Activated T-cell treated with anti-CD3 and anti-CD28 coated beads, Interleukin-2, amount 50 U/mL, for 72 hours (primary cell): ENCODE data around the gene NPDC1. TPM values are rescaled to one million over a fixed set of nuclear protein-coding genes. Genes with fewer than 3 reads are reported as not detected.
"Not testable (repeated sequence)": the region's sequence is repeated elsewhere in the genome, so short reads cannot be mapped to it uniquely, and the experiment has no call there.

Experiments used
- ATAC-seq, 2 donors: fragments of 150-1000 bp; cut with Tn5 transposase; replicated peaks in 1 of 2; 2 replicates each; pipeline ENCODE4 v1.10.0; 2021; ENCODE audit warnings: moderate library complexity in 2 of 2, mild to moderate bottlenecking in 1 of 2
- DNase-seq, 2 donors: peaks; one replicate each; pipeline ENCODE4 v3.0.0; 2021 to 2022; ENCODE audit warnings: mixed read lengths in 1 of 2
- H3K27ac Mint-ChIP-seq: one replicate; pipeline ENCODE4 v1.8.0; 2022; ENCODE audit warnings: mild to moderate bottlenecking, moderate library complexity, mixed read lengths
- H3K27me3 Mint-ChIP-seq: one replicate; pipeline ENCODE4 v1.8.0; 2022; ENCODE audit warnings: low read depth, mixed read lengths
- H3K36me3 Mint-ChIP-seq, 2 donors: one replicate each; pipeline ENCODE4 v1.8.0; 2022; ENCODE audit warnings: mixed read lengths in 2 of 2, mild to moderate bottlenecking in 1 of 2; ENCODE audit not compliant: insufficient read depth in 2 of 2
- H3K4me1 Mint-ChIP-seq: one replicate; pipeline ENCODE4 v1.8.0; 2022; ENCODE audit warnings: low read depth, mixed read lengths
- H3K4me3 Mint-ChIP-seq, 2 donors: one replicate each; pipeline ENCODE4 v1.8.0; 2022; ENCODE audit warnings: mild to moderate bottlenecking in 2 of 2, mixed read lengths in 2 of 2, moderate library complexity in 2 of 2
- H3K9me3 Mint-ChIP-seq, 2 donors: one replicate each; pipeline ENCODE4 v1.8.0; 2022; ENCODE audit warnings: mixed read lengths in 2 of 2
- total RNA-seq, 2 donors: library from RNA; stranded (reverse); gene quantifications; one replicate each; pipeline ENCODE4 v1.2.3, GENCODE V29; 2022

Gene NPDC1
- total RNA-seq, 2 donors from 2014 or later = 27.2 to 28.7 TPM

GRCh38 chr9:137070201-137070905, 24.4 kb upstream of the NPDC1 start, which contains the start of gene SAPCD2:
Gene SAPCD2 (minus strand): TSS chr9:137070557. CDS start chr9:137070460, 97 bp downstream.
- DNase-seq = peak; percentile 89 to 91
- Mint-ChIP-seq H3K36me3 (no peaks in the 10 kb centered on the region), H3K27me3 (no peaks in the 10 kb centered on the region), H3K9me3 (no peaks in the 10 kb centered on the region), H3K4me3 (peak within 1 kb of the TSS; percentile 85 to 96), H3K4me1 (peaks cover 23% of the 10 kb centered on the region), H3K27ac (peak within 1 kb of the TSS; percentile 75)
- peak; percentile 92 for ATAC-seq

GRCh38 chr9:137069508-137070091, 23.6 kb upstream of the NPDC1 start:
- H3K36me3 Mint-ChIP-seq = no peaks in the 10 kb centered on the region
- H3K27ac Mint-ChIP-seq = no peak overlapping the region
- H3K27me3 Mint-ChIP-seq = no peaks in the 10 kb centered on the region
- peaks cover 23% of the 10 kb centered on the region for H3K4me1 Mint-ChIP-seq
- DNase-seq (no peak), ATAC-seq (no peak)
- peak overlapping the region; percentile 67 to 77 for H3K4me3 Mint-ChIP-seq
- no peaks in the 10 kb centered on the region for H3K9me3 Mint-ChIP-seq

- Mint-ChIP-seq H3K27me3 (no peaks in the 10 kb centered on the region), H3K36me3 (no peaks in the 10 kb centered on the region), H3K4me3 (peak overlapping the region; percentile 67 to 77), H3K4me1 (peaks cover 23% of the 10 kb centered on the region), H3K27ac (no peak overlapping the region), H3K9me3 (no peaks in the 10 kb centered on the region)
- DNase-seq (no peak), ATAC-seq (no peak)
Observed at GRCh38 chr9:137068539-137069507, 22.8 kb upstream of the NPDC1 start.

GRCh38 chr9:137067860-137068538, 22.0 kb upstream of the NPDC1 start:
- H3K27me3 Mint-ChIP-seq = no peaks in the 10 kb centered on the region
- H3K4me1 Mint-ChIP-seq = peaks cover 23% of the 10 kb centered on the region
- no peak overlapping the region for H3K27ac Mint-ChIP-seq
- ATAC-seq = peak; percentile 50 to 59
- H3K9me3 Mint-ChIP-seq = no peaks in the 10 kb centered on the region
- H3K4me3 Mint-ChIP-seq = peak overlapping the region; percentile 52 to 62
- no peaks in the 10 kb centered on the region for H3K36me3 Mint-ChIP-seq
- DNase-seq = peak; percentile 87 to 91

- Mint-ChIP-seq H3K27me3 (no peaks in the 10 kb centered on the region), H3K4me1 (peaks cover 19% of the 10 kb centered on the region)
Observed at GRCh38 chr9:137066096-137066861, 20.3 kb upstream of the NPDC1 start.

GRCh38 chr9:137065336-137065967, 19.5 kb upstream of the NPDC1 start:
- H3K4me3 Mint-ChIP-seq = no peak overlapping the region
- H3K4me1 Mint-ChIP-seq = peaks cover 13% of the 10 kb centered on the region
- H3K9me3 Mint-ChIP-seq = no peaks in the 10 kb centered on the region
- H3K27me3 Mint-ChIP-seq = no peaks in the 10 kb centered on the region
- ATAC-seq = no peak
- H3K27ac Mint-ChIP-seq = no peak overlapping the region
- no peak for DNase-seq
- no peaks in the 10 kb centered on the region for H3K36me3 Mint-ChIP-seq

More at GRCh38 chr9:137066096-137066861, 20.3 kb upstream of the NPDC1 start:
- no peaks in the 10 kb centered on the region for H3K9me3 Mint-ChIP-seq
- no peaks in the 10 kb centered on the region for H3K36me3 Mint-ChIP-seq
- DNase-seq (no peak), ATAC-seq (no peak)
- H3K27ac Mint-ChIP-seq = no peak overlapping the region
- no peak overlapping the region for H3K4me3 Mint-ChIP-seq

GRCh38 chr9:137064880-137065164, 18.8 kb upstream of the NPDC1 start:
- DNase-seq (no peak), ATAC-seq (no peak)
- no peak overlapping the region for H3K4me3 Mint-ChIP-seq
- no peaks in the 10 kb centered on the region for H3K36me3 Mint-ChIP-seq
- H3K4me1 Mint-ChIP-seq = peaks cover 13% of the 10 kb centered on the region
- H3K27ac Mint-ChIP-seq = no peak overlapping the region
- no peaks in the 10 kb centered on the region for H3K27me3 Mint-ChIP-seq
- H3K9me3 Mint-ChIP-seq = no peaks in the 10 kb centered on the region

GRCh38 chr9:137064027-137064879, 18.3 kb upstream of the NPDC1 start:
- H3K27ac Mint-ChIP-seq = no peak overlapping the region

GRCh38 chr9:137063311-137064026, 17.5 kb upstream of the NPDC1 start:
- Mint-ChIP-seq H3K9me3 (no peaks in the 10 kb centered on the region), H3K27me3 (no peaks in the 10 kb centered on the region), H3K36me3 (no peaks in the 10 kb centered on the region), H3K4me3 (no peak overlapping the region), H3K27ac (no peak overlapping the region), H3K4me1 (peaks cover 9% of the 10 kb centered on the region)
- DNase-seq (no peak), ATAC-seq (no peak)

More at GRCh38 chr9:137064027-137064879, 18.3 kb upstream of the NPDC1 start:
- Mint-ChIP-seq H3K27me3 (no peaks in the 10 kb centered on the region), H3K4me3 (no peak overlapping the region), H3K9me3 (no peaks in the 10 kb centered on the region), H3K4me1 (peaks cover 13% of the 10 kb centered on the region), H3K36me3 (no peaks in the 10 kb centered on the region)
- peak; percentile 69 to 77 for DNase-seq
- ATAC-seq = no peak

GRCh38 chr9:137062798-137063197, 16.8 kb upstream of the NPDC1 start:
- H3K36me3 Mint-ChIP-seq, H3K4me3 Mint-ChIP-seq, H3K27me3 Mint-ChIP-seq, H3K9me3 Mint-ChIP-seq, H3K27ac Mint-ChIP-seq, ATAC-seq, H3K4me1 Mint-ChIP-seq, DNase-seq: not testable (repeated sequence)

GRCh38 chr9:137062384-137062783, 16.4 kb upstream of the NPDC1 start:
- ATAC-seq (no peak), DNase-seq (no peak)
- no peaks in the 10 kb centered on the region for H3K4me1 Mint-ChIP-seq
- no peak overlapping the region for H3K27ac Mint-ChIP-seq
- H3K27me3 Mint-ChIP-seq = no peaks in the 10 kb centered on the region
- H3K9me3 Mint-ChIP-seq = no peaks in the 10 kb centered on the region
- H3K36me3 Mint-ChIP-seq = no peaks in the 10 kb centered on the region
- H3K4me3 Mint-ChIP-seq = no peak overlapping the region
